ENCODE measurements around the gene ACAP1. TPM values are rescaled to one million over a fixed set of nuclear protein-coding genes. Genes with fewer than 3 reads are reported as not detected.
"Not testable (repeated sequence)": the region's sequence is repeated elsewhere in the genome, so short reads cannot be mapped to it uniquely, and the experiment has no call there.

Gene ACAP1
- total RNA-seq, 1 donor from 2014 or later, result 16.0 TPM

DNA sequence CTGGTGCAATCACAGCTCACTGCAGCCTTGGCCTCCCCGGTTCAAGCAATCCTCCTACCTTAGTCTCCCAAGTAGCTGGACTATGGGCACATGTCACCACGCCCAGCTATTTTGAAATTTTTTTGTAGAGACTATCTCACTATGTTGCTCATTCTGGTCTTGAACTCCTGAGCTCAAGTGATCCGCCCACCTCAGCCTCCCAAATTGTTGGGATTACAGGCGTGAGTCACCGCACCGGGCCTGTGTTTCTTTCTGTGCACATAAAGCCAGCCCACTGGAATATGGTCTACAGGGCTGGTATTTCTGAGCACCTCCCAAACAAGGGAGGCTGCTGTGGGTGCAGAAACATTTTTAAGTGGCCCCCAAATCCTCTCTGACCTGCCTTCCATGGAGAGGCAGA is 27.0 kb downstream of the ACAP1 start:
- H3K79me2 ChIP-seq (ENCODE audit: insufficient read depth, low read length), result no peaks in the 10 kb centered on the region
- no peaks in the 10 kb centered on the region for H4K20me1 ChIP-seq (ENCODE audit: insufficient read depth, low read length)
- no peaks in the 10 kb centered on the region for H3K27me3 ChIP-seq (ENCODE audit: insufficient read depth, low read length)
- Mint-ChIP-seq H3K27me3 (ENCODE audit: low read depth, unreplicated experiment) (peaks cover 6% of the 10 kb centered on the region), H3K27ac (ENCODE audit: unreplicated experiment) (no peak overlapping the region), H3K36me3 (ENCODE audit: low read depth, unreplicated experiment) (no peaks in the 10 kb centered on the region), H3K4me3 (ENCODE audit: unreplicated experiment) (no peak overlapping the region), H3K9me3 (ENCODE audit: unreplicated experiment) (no peaks in the 10 kb centered on the region), H3K4me1 (ENCODE audit: low read depth, unreplicated experiment) (peaks cover 1% of the 10 kb centered on the region)
- no peaks in the 10 kb centered on the region for H3K9me3 ChIP-seq (ENCODE audit: insufficient read depth, low read depth, low read length)
- no peak overlapping the region for H3K27ac ChIP-seq (ENCODE audit: low read depth, low read length)
- no peaks in the 10 kb centered on the region for H3K36me3 ChIP-seq (ENCODE audit: insufficient read depth, low read length)
- DNase-seq (ENCODE audit: low read depth), result no peak
- no peak overlapping the region for H3K9ac ChIP-seq (ENCODE audit: low read length)
- H3K4me1 ChIP-seq (ENCODE audit: insufficient read depth, low read length), result no peaks in the 10 kb centered on the region
- H2AFZ ChIP-seq (ENCODE audit: low read depth, low read length), result no peak overlapping the region
- H3K4me2 ChIP-seq (ENCODE audit: low read length), result no peak overlapping the region
- no peak for FAIRE-seq
- no peak overlapping the region for H3K4me3 ChIP-seq (ENCODE audit: insufficient read depth, low read depth, low read length)
- TF ChIP-seq CTCF (IDR thresholded peaks at IDR 0.05; ENCODE audit: insufficient read depth, low read depth, low read length) (no peak), EZH2 (IDR thresholded peaks at IDR 0.05; ENCODE audit: insufficient read depth, low read length) (no peak)

GRCh38 chr17:7365963-7366362 is 29.6 kb downstream of the ACAP1 start:
- FAIRE-seq; H3K4me1 Mint-ChIP-seq (ENCODE audit: low read depth, unreplicated experiment); H3K4me2 ChIP-seq (ENCODE audit: low read length); DNase-seq (ENCODE audit: low read depth); H3K9ac ChIP-seq (ENCODE audit: low read length); H3K79me2 ChIP-seq (ENCODE audit: insufficient read depth, low read length); H3K27ac Mint-ChIP-seq (ENCODE audit: unreplicated experiment); H3K4me3 ChIP-seq (ENCODE audit: insufficient read depth, low read depth, low read length); H3K4me1 ChIP-seq (ENCODE audit: insufficient read depth, low read length); H3K36me3 Mint-ChIP-seq (ENCODE audit: low read depth, unreplicated experiment); H3K27me3 ChIP-seq (ENCODE audit: insufficient read depth, low read length); H2AFZ ChIP-seq (ENCODE audit: low read depth, low read length); H3K36me3 ChIP-seq (ENCODE audit: insufficient read depth, low read length); H3K9me3 ChIP-seq (ENCODE audit: insufficient read depth, low read depth, low read length); H3K9me3 Mint-ChIP-seq (ENCODE audit: unreplicated experiment); H3K27ac ChIP-seq (ENCODE audit: low read depth, low read length); H3K4me3 Mint-ChIP-seq (ENCODE audit: unreplicated experiment); H4K20me1 ChIP-seq (ENCODE audit: insufficient read depth, low read length): not testable (repeated sequence)
- H3K27me3 Mint-ChIP-seq (ENCODE audit: low read depth, unreplicated experiment), result peaks cover 21% of the 10 kb centered on the region

DNA sequence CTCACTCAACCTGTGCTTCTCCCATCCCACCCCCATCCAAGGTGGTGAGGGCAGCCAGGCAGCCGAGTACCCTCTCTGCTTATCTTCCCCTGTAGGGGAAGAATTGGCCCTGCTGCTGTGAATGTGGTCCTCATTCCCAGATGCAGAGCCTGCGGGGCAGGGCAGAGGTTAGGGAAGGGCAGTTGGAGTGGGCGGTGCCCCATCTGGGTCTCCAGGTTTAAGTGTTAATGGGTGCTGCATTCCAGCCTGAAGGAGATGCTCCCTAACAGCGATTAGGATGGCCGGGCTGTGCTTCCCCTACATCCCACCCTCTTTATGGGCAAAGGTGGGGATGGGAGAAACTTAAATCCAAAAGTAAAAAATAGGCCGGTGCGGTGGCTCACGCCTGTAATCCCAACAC is 30.8 kb downstream of the ACAP1 start:
- TF ChIP-seq CTCF (IDR thresholded peaks at IDR 0.05; ENCODE audit: insufficient read depth, low read depth, low read length), result no peak
- TF ChIP-seq EZH2 (IDR thresholded peaks at IDR 0.05; ENCODE audit: insufficient read depth, low read length), result no peak
- Histone ChIP-seq H3K27ac (ENCODE audit: low read depth, low read length) (no peak overlapping the region), H4K20me1 (ENCODE audit: insufficient read depth, low read length) (no peaks in the 10 kb centered on the region), H3K4me2 (ENCODE audit: low read length) (no peak overlapping the region), H3K36me3 (ENCODE audit: insufficient read depth, low read length) (no peaks in the 10 kb centered on the region), H3K4me1 (ENCODE audit: insufficient read depth, low read length) (no peaks in the 10 kb centered on the region), H3K4me3 (ENCODE audit: insufficient read depth, low read depth, low read length) (no peak overlapping the region), H3K27me3 (ENCODE audit: insufficient read depth, low read length) (peaks cover 2% of the 10 kb centered on the region), H3K79me2 (ENCODE audit: insufficient read depth, low read length) (no peaks in the 10 kb centered on the region), H2AFZ (ENCODE audit: low read depth, low read length) (no peak overlapping the region), H3K9me3 (ENCODE audit: insufficient read depth, low read depth, low read length) (no peaks in the 10 kb centered on the region), H3K9ac (ENCODE audit: low read length) (no peak overlapping the region)
- Mint-ChIP-seq H3K4me1 (ENCODE audit: low read depth, unreplicated experiment) (peaks cover 1% of the 10 kb centered on the region), H3K36me3 (ENCODE audit: low read depth, unreplicated experiment) (no peaks in the 10 kb centered on the region), H3K27me3 (ENCODE audit: low read depth, unreplicated experiment) (peaks cover 21% of the 10 kb centered on the region), H3K4me3 (ENCODE audit: unreplicated experiment) (no peak overlapping the region), H3K27ac (ENCODE audit: unreplicated experiment) (no peak overlapping the region), H3K9me3 (ENCODE audit: unreplicated experiment) (no peaks in the 10 kb centered on the region)
- FAIRE-seq, result no peak
- DNase-seq (ENCODE audit: low read depth), result no peak
